BJ (cell line): ENCODE results near the gene PKD1L1. TPM values are rescaled to one million over a fixed set of nuclear protein-coding genes. Genes with fewer than 3 reads are reported as not detected.

Experiments
- CTCF ChIA-PET: fragments of 350-600 bp; formaldehyde crosslinking; extraction: SDS; loops from one replicate; lab custom pipeline; 2021; ENCODE audit warnings: antibody characterized with exemption, inconsistent platforms; lab: Yijun Ruan, JAX
- POLR2A ChIA-PET: fragments of 300-600 bp; sonication (Branson Sonifier 250); formaldehyde crosslinking; extraction: SDS; loops from one replicate; lab custom pipeline; 2021; ENCODE audit warnings: antibody characterized with exemption; lab: Charles Lee
- DNase-seq: peaks from one replicate; pipeline ENCODE4 v3.0.0-alpha.2; 2011; ENCODE audit warnings: low read depth
- H3K27me3 ChIP-seq: 2 replicates; pipeline ENCODE4 v1.6.0; 2011; ENCODE audit warnings: low read length; ENCODE audit not compliant: control insufficient read depth, insufficient read depth
- H3K36me3 ChIP-seq: 2 replicates; pipeline ENCODE4 v1.5.1; 2011; ENCODE audit warnings: low read length; ENCODE audit not compliant: control insufficient read depth, insufficient read depth
- H3K4me3 ChIP-seq: 2 replicates; pipeline ENCODE4 v1.5.1; 2011; ENCODE audit warnings: low read depth, mild to moderate bottlenecking, control low read depth, low read length
- polyA plus RNA-seq: library from polyadenylated mRNA; depleted of rRNA; stranded (reverse); fragments of >200 nt; gene quantifications from 2 replicates; pipeline ENCODE4 v1.2.3, GENCODE V29; 2011
- TF ChIP-seq, protein P1 (sequence below): IDR thresholded peaks from 2 replicates; pipeline ENCODE4 v1.5.1; 2011; ENCODE audit warnings: low read depth, mild to moderate bottlenecking, control low read depth, inconsistent platforms, low read length, moderate library complexity; ENCODE audit not compliant: insufficient read depth

The PKD1L1 gene
- polyA plus RNA-seq, 1 experiment, result 0.13 TPM

DNA sequence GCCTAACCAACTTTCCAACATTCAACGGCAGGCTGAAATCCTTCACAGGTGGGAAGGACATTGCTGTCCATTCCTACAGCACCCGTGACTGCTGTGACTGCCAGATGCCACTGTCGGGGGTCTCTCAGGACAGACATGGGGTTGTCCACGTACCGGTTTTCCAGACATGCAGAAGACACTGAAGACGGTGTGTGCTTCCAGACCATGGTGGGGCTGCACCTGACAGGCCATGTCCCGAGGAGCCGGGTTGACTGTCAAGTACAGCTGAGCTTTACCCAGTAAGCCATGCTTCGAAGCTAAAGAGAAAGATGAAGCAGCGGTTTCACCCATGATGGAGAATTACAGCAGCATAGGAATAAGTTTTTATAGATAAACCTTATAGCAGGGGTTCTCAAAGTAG is 70.9 kb downstream of the PKD1L1 start:
- ChIA-PET POLR2A (no interaction called here), CTCF (no interaction called here)
- TF ChIP-seq, protein P1, sequence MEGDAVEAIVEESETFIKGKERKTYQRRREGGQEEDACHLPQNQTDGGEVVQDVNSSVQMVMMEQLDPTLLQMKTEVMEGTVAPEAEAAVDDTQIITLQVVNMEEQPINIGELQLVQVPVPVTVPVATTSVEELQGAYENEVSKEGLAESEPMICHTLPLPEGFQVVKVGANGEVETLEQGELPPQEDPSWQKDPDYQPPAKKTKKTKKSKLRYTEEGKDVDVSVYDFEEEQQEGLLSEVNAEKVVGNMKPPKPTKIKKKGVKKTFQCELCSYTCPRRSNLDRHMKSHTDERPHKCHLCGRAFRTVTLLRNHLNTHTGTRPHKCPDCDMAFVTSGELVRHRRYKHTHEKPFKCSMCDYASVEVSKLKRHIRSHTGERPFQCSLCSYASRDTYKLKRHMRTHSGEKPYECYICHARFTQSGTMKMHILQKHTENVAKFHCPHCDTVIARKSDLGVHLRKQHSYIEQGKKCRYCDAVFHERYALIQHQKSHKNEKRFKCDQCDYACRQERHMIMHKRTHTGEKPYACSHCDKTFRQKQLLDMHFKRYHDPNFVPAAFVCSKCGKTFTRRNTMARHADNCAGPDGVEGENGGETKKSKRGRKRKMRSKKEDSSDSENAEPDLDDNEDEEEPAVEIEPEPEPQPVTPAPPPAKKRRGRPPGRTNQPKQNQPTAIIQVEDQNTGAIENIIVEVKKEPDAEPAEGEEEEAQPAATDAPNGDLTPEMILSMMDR, result no peak
- no peaks in the 10 kb centered on the region for H3K27me3 ChIP-seq
- H3K4me3 ChIP-seq, result no peak overlapping the region
- H3K36me3 ChIP-seq, result no peaks in the 10 kb centered on the region
- DNase-seq, result no peak

DNA sequence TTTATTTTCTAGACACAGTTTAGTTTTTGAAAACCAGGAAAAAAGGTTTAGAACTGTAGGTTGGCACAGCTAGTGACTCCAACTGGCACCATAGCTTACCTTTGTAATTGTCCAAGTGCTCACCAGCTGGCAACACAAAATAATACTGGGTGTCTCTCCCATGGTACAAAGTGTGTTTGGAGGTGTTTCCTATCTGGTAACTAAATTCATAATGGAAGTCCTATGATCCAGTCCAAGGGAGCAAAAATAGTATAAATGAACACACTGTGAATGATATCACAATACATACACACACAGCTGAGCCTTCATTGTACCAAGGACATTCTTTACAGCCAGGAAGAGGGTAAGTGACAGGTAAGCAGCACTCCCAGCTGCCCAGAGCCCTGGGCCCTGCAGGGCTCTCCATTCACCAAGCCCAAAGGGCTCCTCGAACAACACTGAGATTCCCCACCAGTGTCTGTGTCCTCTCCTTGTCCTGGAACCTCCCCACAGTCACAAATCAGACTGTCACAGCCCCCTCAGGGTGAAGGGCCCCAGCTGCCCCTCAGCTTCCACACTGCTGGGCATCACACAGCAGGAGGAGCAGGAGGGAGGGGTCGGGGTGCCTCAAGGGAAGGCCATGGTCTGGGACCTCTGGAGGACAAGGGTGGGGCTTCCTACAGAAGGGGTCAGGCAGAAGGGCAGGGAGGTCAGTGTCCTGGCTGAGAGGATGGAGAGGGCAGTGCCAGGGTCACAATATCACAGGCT is 72.1 kb downstream of the PKD1L1 start:
- no peak for DNase-seq
- H3K4me3 ChIP-seq, result no peak overlapping the region
- TF ChIP-seq, protein P1, result no peak
- CTCF ChIA-PET, result no interaction called here
- POLR2A ChIA-PET, result no interaction called here
- H3K27me3 ChIP-seq, result no peaks in the 10 kb centered on the region
- no peaks in the 10 kb centered on the region for H3K36me3 ChIP-seq

DNA sequence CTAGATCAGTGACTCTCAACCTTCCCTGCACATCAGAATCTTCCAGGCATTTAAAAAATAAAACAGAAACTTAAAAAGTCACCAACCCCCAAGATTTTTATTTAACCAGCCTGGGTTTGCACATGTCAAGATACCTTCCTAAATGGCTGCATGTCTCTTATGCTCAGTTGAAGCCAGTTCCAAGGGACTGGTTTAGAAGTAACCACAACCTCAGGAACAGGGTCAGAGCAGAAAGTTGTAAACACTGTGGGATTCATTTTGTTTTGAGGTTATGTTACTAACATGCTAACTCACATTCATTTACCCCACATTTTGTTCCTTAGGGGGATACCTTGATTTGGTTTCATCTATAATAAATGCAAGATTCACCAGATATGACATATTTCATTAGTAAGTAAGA is 72.9 kb downstream of the PKD1L1 start:
- no peaks in the 10 kb centered on the region for H3K27me3 ChIP-seq
- no peak for DNase-seq
- H3K4me3 ChIP-seq, result no peak overlapping the region
- CTCF ChIA-PET, result no interaction called here
- no peaks in the 10 kb centered on the region for H3K36me3 ChIP-seq
- POLR2A ChIA-PET, result no interaction called here
- TF ChIP-seq, protein P1, result no peak

DNA sequence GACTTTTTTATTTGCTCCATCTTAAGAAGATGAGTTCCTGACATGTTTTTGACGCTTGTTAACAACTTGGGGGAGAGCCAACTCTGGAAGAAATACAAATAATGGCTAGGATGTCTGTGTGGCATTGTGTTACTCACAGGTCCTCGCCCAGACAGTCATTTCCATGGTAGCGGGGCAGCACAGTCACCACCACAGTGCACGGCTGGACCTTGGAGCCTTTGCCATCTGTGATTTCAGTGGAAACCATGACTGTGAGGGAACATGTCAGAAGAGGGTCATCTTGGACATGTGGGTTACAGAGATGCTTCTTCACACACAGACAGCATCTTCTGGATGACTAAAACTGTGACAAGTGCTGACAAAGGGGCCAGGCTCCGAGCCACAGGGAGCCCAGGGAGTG is 74.5 kb downstream of the PKD1L1 start:
- POLR2A ChIA-PET, result no interaction called here
- Histone ChIP-seq H3K36me3 (no peaks in the 10 kb centered on the region), H3K27me3 (no peaks in the 10 kb centered on the region), H3K4me3 (no peak overlapping the region)
- CTCF ChIA-PET, result no interaction called here
- TF ChIP-seq, protein P1, result no peak
- peak; percentile 11 for DNase-seq

DNA sequence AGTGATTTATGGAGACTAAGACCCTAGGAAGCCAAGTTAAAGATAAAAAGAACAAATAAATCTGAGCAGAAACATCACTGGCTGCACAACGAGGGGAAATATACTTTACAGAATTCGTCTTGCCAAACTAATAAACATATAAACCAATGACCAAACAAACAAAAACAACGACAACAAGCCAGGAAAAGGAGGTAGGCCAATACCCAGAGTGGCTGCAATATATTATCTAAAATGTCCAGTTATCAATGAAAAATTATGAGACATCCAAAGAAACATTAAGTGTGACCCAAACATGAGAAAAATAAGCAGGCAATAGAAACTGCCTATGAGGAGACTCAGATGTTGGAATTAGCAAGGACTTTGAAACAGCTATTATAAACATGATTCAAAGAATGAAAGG is 81.0 kb downstream of the PKD1L1 start:
- CTCF ChIA-PET, result no interaction called here

More for the DNA sequence above, 81.0 kb downstream of the PKD1L1 start:
- Histone ChIP-seq H3K27me3 (no peaks in the 10 kb centered on the region; the same call in 1 of the 2 replicates), H3K4me3 (no peak overlapping the region), H3K36me3 (no peaks in the 10 kb centered on the region)
- TF ChIP-seq, protein P1, result no peak
- POLR2A ChIA-PET, result no interaction called here
- no peak for DNase-seq
